Cardiac fibroblast (primary cell): ENCODE measurements around the gene MRPL10.

Source experiments
- DNase-seq, 2 donors: peaks; one replicate each; pipeline versions ENCODE4 v3.0.0 to v3.0.0-alpha.2; 2010; ENCODE audit warnings: low read depth in 2 of 2
- H3K4me3 ChIP-seq, 2 donors: replicated peaks in 1 of 2; 1 replicate in 1 of 2; 2 replicates in 1 of 2; pipeline ENCODE4 v1.5.1; 2011; ENCODE audit warnings: low read depth in 2 of 2, low read length in 2 of 2, mild to moderate bottlenecking in 2 of 2, moderate library complexity in 1 of 2
- CTCF ChIP-seq: IDR thresholded peaks from one replicate; pipeline ENCODE4 v1.5.1; 2011; ENCODE audit warnings: low read depth, mild to moderate bottlenecking, low read length, inconsistent platforms

MRPL10 gene

DNA sequence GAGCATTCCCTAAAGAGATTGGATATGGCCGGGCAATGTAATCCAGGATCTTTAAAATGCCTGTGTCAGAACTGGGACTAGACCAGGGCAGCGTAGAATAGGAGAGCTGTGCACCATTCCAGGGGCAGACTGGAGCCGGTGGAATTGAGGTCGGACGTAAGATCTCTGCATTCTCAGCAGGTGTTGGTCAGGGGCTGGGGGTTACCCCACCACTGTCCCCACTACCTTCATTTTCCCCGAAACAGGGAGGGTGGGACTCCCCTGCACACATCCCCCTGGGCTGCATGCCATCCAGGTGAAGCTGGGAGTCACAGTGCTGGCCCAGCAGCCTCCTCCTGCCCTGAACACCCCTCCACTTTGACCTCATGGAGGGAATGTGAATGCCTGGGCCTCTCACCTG lies 27.6 kb downstream of the MRPL10 start:
- no peak overlapping the region for H3K4me3 ChIP-seq
- no peak for TF ChIP-seq CTCF
- no peak for DNase-seq

DNA sequence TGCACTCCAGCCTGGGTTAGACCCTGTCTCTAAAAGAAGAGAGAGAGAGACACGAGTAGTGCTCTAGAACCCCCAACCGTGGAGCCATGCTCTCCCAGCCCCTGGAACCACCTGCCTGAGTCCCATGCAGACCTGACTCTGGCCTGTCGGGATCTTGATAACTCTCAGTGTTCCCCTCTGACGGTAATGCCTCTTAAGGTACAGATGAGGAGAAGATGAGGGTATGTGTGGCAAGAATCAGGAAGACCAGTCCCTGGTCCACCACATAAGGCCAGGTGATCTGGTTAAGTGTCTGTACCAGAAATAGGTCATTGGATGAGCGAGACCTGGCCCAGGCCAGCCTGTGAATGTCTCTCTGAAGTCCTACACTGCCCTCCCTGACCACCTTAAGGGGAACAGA lies 28.1 kb downstream of the MRPL10 start:
- TF ChIP-seq CTCF, result no peak
- DNase-seq, result no peak
- H3K4me3 ChIP-seq, result no peak overlapping the region

GRCh38 chr17:47802341-47803022 lies 28.9 kb downstream of the MRPL10 start:
- no peak overlapping the region for H3K4me3 ChIP-seq
- DNase-seq, result peak; percentile 59 to 66
- TF ChIP-seq CTCF, result peak; percentile 58

- TF ChIP-seq CTCF, result no peak
- no peak for DNase-seq
Measured at GRCh38 chr17:47801906-47802305, 29.4 kb downstream of the MRPL10 start.

GRCh38 chr17:47801176-47801765 lies 30.1 kb downstream of the MRPL10 start:
- H3K4me3 ChIP-seq, result no peak overlapping the region
- TF ChIP-seq CTCF, result no peak
- no peak for DNase-seq

More at GRCh38 chr17:47801906-47802305, 29.4 kb downstream of the MRPL10 start:
- no peak overlapping the region for H3K4me3 ChIP-seq

DNA sequence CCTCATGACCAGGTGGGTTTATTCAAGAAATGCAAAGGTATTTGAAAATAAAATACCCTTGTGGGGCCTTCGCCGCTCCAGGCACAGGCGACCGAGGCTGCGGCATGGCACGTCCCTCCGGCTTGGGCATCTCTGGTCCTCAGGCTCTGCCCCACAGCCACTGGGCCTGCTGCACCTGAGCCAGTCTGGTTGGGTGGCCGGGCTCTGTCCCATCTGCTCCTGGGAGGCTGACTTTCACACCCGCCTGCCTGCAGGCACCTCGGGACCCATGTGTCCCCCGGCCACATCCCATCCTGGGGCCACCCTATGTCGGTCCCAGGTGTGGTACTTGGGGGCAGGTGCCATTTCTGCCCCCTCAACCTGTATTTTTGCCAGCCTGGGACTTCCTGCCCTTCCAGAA lies 30.7 kb downstream of the MRPL10 start:
- no peak for DNase-seq
- TF ChIP-seq CTCF, result no peak
- H3K4me3 ChIP-seq, result no peak overlapping the region
